GM20000 (cell line): ENCODE results near the gene FBXO8.

Experiments used
- DNase-seq: peaks from one replicate; pipeline ENCODE4 v3.0.0; 2012; ENCODE audit warnings: low spot score
- CTCF ChIP-seq: IDR thresholded peaks from 2 replicates; pipeline ENCODE4 v1.5.1; 2012; ENCODE audit warnings: mild to moderate bottlenecking, control low read depth; ENCODE audit errors: extremely low read depth, missing control alignments

FBXO8 gene

GRCh38 chr4:174244441-174244840, 39.0 kb downstream of the FBXO8 start:
- TF ChIP-seq CTCF, result no peak
- no peak for DNase-seq

- DNase-seq, result no peak
- no peak for TF ChIP-seq CTCF
Measured at GRCh38 chr4:174241162-174241561, 42.3 kb downstream of the FBXO8 start.

- no peak for DNase-seq
- TF ChIP-seq CTCF, result no peak
Measured at GRCh38 chr4:174236359-174236758, 47.1 kb downstream of the FBXO8 start.

GRCh38 chr4:174230680-174231079, 52.8 kb downstream of the FBXO8 start:
- no peak for DNase-seq
- TF ChIP-seq CTCF, result no peak

GRCh38 chr4:174230148-174230547, 53.3 kb downstream of the FBXO8 start:
- no peak for TF ChIP-seq CTCF
- DNase-seq, result no peak

- no peak for DNase-seq
- no peak for TF ChIP-seq CTCF
Measured at GRCh38 chr4:174228988-174229387, 54.5 kb downstream of the FBXO8 start.

- no peak for DNase-seq
- TF ChIP-seq CTCF, result no peak
Measured at GRCh38 chr4:174225349-174226049, 58.0 kb downstream of the FBXO8 start.
